Measurements from ENCODE around the gene MPC1L. TPM values are rescaled to one million over a fixed set of nuclear protein-coding genes. Genes with fewer than 3 reads are reported as not detected.

Gene MPC1L
- total RNA-seq, 2 experiments from 2014 or later = not detected

Other genes starting within 250 kb of the MPC1L start
- gene ATP6AP2, start 42.5 kb upstream of the MPC1L start, total RNA-seq = 10 to 100 TPM; 72.3 to 76.5 TPM
- 10 to 100 TPM; 19.5 to 19.8 TPM for gene CXorf38, start 24.1 kb downstream of the MPC1L start, total RNA-seq
- gene MED14, start 112.1 kb downstream of the MPC1L start, total RNA-seq = 10 to 100 TPM; 41.7 to 55.8 TPM

All from activated CD4-positive, alpha-beta T cell treated with anti-CD3 and anti-CD28 coated beads, Interleukin-2, amount 10 ng/mL, durations not matched to agents 7 days and 5 days (primary cell).